Middle frontal gyrus (tissue), 1 donor: ENCODE measurements around the gene MT1B.
"Not testable (repeated sequence)": the region's sequence is repeated elsewhere in the genome, so short reads cannot be mapped to it uniquely, and the experiment has no call there.

ENCODE experiments used
- DNase-seq: peaks from one replicate; pipeline ENCODE4 v3.0.0-alpha.2; 2015; ENCODE audit warnings: low spot score; ENCODE audit errors: extremely low spot score

The MT1B gene

GRCh38 chr16:56620339-56620897 is 31.3 kb upstream of the MT1B start:
- no peak for DNase-seq

- DNase-seq = not testable (repeated sequence)
These were observed 29.8 kb upstream of the MT1B start for GRCh38 chr16:56621665-56622445.

GRCh38 chr16:56623184-56623583 is 28.5 kb upstream of the MT1B start:
- not testable (repeated sequence) for DNase-seq

GRCh38 chr16:56623637-56624036 is 28.0 kb upstream of the MT1B start:
- DNase-seq = no peak

- peak; percentile 41 for DNase-seq
These were observed 26.3 kb upstream of the MT1B start, which contains the start of gene MT1E for GRCh38 chr16:56625140-56625942. Gene MT1E (plus strand): TSS chr16:56625781. CDS start chr16:56625852, 71 bp downstream.

- DNase-seq = no peak
These were observed 25.6 kb upstream of the MT1B start for GRCh38 chr16:56625943-56626654.

- no peak for DNase-seq
These were observed 25.0 kb upstream of the MT1B start for GRCh38 chr16:56626685-56627084.

- DNase-seq = no peak
These were observed 23.0 kb upstream of the MT1B start for GRCh38 chr16:56628486-56629350.

- no peak for DNase-seq
These were observed 22.2 kb upstream of the MT1B start for GRCh38 chr16:56629531-56629930.

GRCh38 chr16:56630134-56630533 is 21.6 kb upstream of the MT1B start:
- DNase-seq = no peak

- DNase-seq = no peak
These were observed 20.5 kb upstream of the MT1B start for GRCh38 chr16:56631197-56631596.

GRCh38 chr16:56631832-56632155 is 19.9 kb upstream of the MT1B start:
- no peak for DNase-seq

GRCh38 chr16:56632156-56632847 is 19.4 kb upstream of the MT1B start, which contains the start of gene MT1M:
Gene MT1M (plus strand): TSS chr16:56632659. CDS start chr16:56632732, 73 bp downstream.
- DNase-seq = no peak

- no peak for DNase-seq
These were observed 18.8 kb upstream of the MT1B start for GRCh38 chr16:56632848-56633365.

- no peak for DNase-seq
These were observed 18.2 kb upstream of the MT1B start for GRCh38 chr16:56633535-56633934.

- no peak for DNase-seq
These were observed 16.8 kb upstream of the MT1B start for GRCh38 chr16:56634715-56635440.

GRCh38 chr16:56635441-56635967 is 16.2 kb upstream of the MT1B start:
- no peak for DNase-seq

- DNase-seq = no peak
These were observed 14.9 kb upstream of the MT1B start for GRCh38 chr16:56636616-56637413.
